Body of pancreas (tissue), 4 donors: Measurements from ENCODE around the gene RIMBP2. TPM values are rescaled to one million over a fixed set of nuclear protein-coding genes. Genes with fewer than 3 reads are reported as not detected.

ENCODE experiments used
- ATAC-seq: fragments of 150-250 bp; one replicate; pipeline ENCODE4 v1.9.1; 2016
- DNase-seq, 4 donors: peaks; one replicate each; pipeline ENCODE4 v3.0.0-alpha.2; 2019
- H3K27ac ChIP-seq, 4 donors: fragments of 200-600 bp; sonication (generic); 1 replicate in 3 of 4; 2 replicates in 1 of 4; pipeline versions ENCODE4 v1.5.1 to v1.6.1; 2016 to 2019; ENCODE audit warnings: mild to moderate bottlenecking in 1 of 4, mixed read lengths in 1 of 4, moderate library complexity in 1 of 4
- H3K27me3 ChIP-seq, 2 donors: fragments of 200-600 bp; sonication (generic); one replicate each; pipeline ENCODE4 v1.6.0; 2016; ENCODE audit warnings: mild to moderate bottlenecking in 1 of 2
- H3K36me3 ChIP-seq, 2 donors: fragments of 200-600 bp; sonication (generic); replicated peaks in 1 of 2; 2 replicates each; pipeline ENCODE4 v1.5.1; 2016; ENCODE audit warnings: low read depth in 2 of 2; ENCODE audit not compliant: insufficient read depth in 1 of 2
- H3K4me1 ChIP-seq: fragments of 200-600 bp; sonication (generic); one replicate; pipeline ENCODE4 v1.6.0; 2016
- H3K4me3 ChIP-seq, 2 donors: fragments of 200-600 bp; sonication (generic); 1 replicate in 1 of 2; 2 replicates in 1 of 2; pipeline ENCODE4 v1.5.1; 2016 to 2019
- H3K9me3 ChIP-seq, 3 donors: fragments of 200-600 bp; sonication (generic); 1 replicate in 2 of 3; 2 replicates in 1 of 3; pipeline ENCODE4 v1.5.1; 2016
- POLR2A ChIP-seq, 3 donors: fragments of 450-650 bp; IDR thresholded peaks; one replicate each; pipeline ENCODE4 v1.6.1; 2016; ENCODE audit warnings: antibody characterized with exemption in 3 of 3, mild to moderate bottlenecking in 2 of 3
- WGBS, 2 donors: methylation state at CpG; one replicate each; pipeline ENCODE4 v1.1.5; 2017; 5-methylcytosine and 5-hydroxymethylcytosine counted together
- intact Hi-C: fragments of 100-400 bp; cut with DNase I; formaldehyde crosslinking; loops from one replicate; pipeline ENCODE4 v1.15.1; 2023
- total RNA-seq, 2 donors: library from RNA; depleted of rRNA; stranded (reverse); fragments of >200 nt; gene quantifications; one replicate each; pipeline ENCODE4 v1.1.0, GENCODE V29; 2016
- TF ChIP-seq, protein P1 (sequence below), 7 experiments: fragments of 450-650 bp in 4 of 7; fragments of 200-600 bp in 3 of 7; sonication (generic) in 3 of 7; IDR thresholded peaks; one replicate each; pipeline ENCODE4 v1.5.1; 2016 to 2019; ENCODE audit warnings: antibody characterized with exemption in 7 of 7

Gene RIMBP2
- total RNA-seq, 2 donors from 2014 or later, result 7.3 to 27.4 TPM

DNA sequence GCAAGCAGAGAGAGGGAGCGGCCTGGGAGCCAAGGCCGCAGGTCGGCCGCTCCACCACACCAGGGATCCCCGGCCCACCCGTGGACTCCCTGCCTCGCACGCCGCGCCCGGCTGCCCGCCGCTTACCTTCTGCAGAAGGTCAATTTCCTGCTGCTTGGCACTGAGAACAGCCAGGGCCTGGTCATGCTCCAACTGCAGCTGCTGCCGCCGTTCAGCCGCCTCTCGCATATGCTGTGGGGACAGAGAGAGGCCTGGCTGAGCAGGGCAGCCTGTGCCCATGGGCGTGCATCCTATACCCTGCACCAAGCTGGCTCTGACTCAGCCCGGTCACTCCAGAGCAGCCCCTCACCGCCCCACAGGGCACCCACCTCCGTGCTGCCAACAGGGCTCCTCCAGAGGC is 237.3 kb downstream of the RIMBP2 start:
- ATAC-seq (no peak), DNase-seq (no peak)
- H3K27me3 ChIP-seq, result no peaks in the 10 kb centered on the region

DNA sequence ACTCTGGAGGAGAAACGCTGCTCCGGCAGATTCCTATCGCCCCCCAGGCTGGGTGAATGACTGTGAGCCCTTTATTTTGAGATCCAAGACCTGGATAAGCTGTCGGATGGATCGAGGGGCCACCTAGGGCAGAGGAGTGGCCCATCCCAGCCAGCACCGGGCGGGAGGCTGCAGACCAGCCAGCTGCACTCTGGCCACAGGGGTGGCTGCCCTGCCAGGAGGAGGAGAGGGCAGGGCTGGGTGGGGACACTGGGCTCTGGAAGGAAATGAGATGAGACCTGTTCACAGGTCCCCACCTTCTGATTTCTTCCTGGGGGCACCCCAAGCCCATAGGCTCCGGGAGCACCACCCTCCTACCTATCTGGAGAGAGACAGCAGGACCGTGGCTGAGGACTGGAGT is 238.4 kb downstream of the RIMBP2 start:
- DNase-seq, result no peak
- intact Hi-C loops, result no loop called here
- Histone ChIP-seq H3K27me3 (no peaks in the 10 kb centered on the region), H3K9me3 (no peaks in the 10 kb centered on the region), H3K4me1 (no peaks in the 10 kb centered on the region), H3K27ac (no peak overlapping the region), H3K36me3 (no peaks in the 10 kb centered on the region), H3K4me3 (no peak overlapping the region)
- WGBS, 2 donors, result 36 to 40% methylated on average over 3 to 8 of the region's 9 CpGs
- no peak for TF ChIP-seq POLR2A (IDR thresholded peaks at IDR 0.05)
- TF ChIP-seq, protein P1, sequence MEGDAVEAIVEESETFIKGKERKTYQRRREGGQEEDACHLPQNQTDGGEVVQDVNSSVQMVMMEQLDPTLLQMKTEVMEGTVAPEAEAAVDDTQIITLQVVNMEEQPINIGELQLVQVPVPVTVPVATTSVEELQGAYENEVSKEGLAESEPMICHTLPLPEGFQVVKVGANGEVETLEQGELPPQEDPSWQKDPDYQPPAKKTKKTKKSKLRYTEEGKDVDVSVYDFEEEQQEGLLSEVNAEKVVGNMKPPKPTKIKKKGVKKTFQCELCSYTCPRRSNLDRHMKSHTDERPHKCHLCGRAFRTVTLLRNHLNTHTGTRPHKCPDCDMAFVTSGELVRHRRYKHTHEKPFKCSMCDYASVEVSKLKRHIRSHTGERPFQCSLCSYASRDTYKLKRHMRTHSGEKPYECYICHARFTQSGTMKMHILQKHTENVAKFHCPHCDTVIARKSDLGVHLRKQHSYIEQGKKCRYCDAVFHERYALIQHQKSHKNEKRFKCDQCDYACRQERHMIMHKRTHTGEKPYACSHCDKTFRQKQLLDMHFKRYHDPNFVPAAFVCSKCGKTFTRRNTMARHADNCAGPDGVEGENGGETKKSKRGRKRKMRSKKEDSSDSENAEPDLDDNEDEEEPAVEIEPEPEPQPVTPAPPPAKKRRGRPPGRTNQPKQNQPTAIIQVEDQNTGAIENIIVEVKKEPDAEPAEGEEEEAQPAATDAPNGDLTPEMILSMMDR (IDR thresholded peaks at IDR 0.05), result no peak
- ATAC-seq, result no peak

More for the DNA sequence above, 237.3 kb downstream of the RIMBP2 start:
- intact Hi-C loops, result no loop called here
- WGBS, 2 donors, result 66 to 78% methylated on average over 21 of the region's 21 CpGs
- H3K27ac ChIP-seq, result no peak overlapping the region
- H3K4me3 ChIP-seq, result no peak overlapping the region
- no peaks in the 10 kb centered on the region for H3K9me3 ChIP-seq
- no peaks in the 10 kb centered on the region for H3K36me3 ChIP-seq
- TF ChIP-seq, protein P1 (IDR thresholded peaks at IDR 0.05), result no peak
- no peak for TF ChIP-seq POLR2A (IDR thresholded peaks at IDR 0.05)
- no peaks in the 10 kb centered on the region for H3K4me1 ChIP-seq

DNA sequence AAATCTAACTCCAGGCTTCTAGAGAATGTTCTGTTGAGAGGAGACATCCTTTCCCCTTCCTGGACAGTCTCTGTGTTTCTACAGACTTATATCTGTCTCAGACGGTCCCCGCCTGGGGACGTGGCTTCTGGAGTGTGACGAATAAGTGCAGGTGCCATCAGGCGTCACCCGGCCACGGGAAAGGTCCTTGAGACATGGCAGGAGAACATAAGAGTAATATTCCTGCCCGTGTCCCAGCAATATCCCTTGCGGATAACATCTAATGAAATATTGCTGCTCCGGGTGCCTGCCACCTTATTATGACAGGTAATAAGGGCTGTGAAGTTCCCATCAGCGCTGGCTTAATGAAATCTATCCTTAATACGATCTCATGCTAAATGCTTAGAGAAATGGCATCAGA is 238.8 kb downstream of the RIMBP2 start:
- ATAC-seq, result no peak
- no peaks in the 10 kb centered on the region for H3K4me1 ChIP-seq
- WGBS, 2 donors, result 41 to 45% methylated on average over 12 of the region's 12 CpGs

DNA sequence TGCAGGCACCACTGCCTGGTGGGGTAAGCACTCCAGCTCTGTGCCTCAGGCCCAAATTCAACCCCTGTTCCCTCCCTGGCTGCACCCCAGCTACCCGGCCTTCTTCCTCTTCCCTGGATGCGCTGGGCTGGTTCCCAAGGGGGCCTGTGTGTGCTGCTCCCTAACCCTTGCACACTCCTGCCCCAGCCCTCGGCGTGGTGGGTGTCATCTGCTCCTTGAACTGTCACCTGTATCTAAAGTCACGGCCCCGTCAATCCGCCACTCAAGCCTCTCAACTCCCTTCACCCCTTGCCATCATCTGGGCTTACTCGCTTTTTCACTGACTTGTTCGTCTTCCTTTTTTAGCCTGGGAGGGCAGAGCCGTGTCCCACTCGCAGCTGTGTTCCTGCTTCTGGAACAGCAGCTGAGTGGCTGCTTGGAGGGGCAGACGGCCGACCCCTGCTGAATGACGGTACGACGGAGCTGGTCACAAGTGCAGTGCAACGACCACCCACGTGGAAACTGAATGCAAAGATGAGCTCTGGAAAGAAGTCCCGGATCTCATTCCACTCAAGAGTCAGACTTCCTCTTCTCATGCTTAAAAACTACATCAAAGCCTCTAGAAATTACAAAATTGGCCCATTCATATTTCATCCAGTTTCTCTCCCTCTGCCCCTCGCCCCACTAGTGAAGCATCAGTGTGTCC is 239.5 kb downstream of the RIMBP2 start:
- ATAC-seq (no peak), DNase-seq (no peak)
- no peaks in the 10 kb centered on the region for H3K9me3 ChIP-seq
- H3K36me3 ChIP-seq, result no peaks in the 10 kb centered on the region
- no peaks in the 10 kb centered on the region for H3K4me1 ChIP-seq
- TF ChIP-seq, protein P1 (IDR thresholded peaks at IDR 0.05), result no peak
- no peak for TF ChIP-seq POLR2A (IDR thresholded peaks at IDR 0.05)
- intact Hi-C loops, result no loop called here
- H3K27me3 ChIP-seq, result no peaks in the 10 kb centered on the region
- WGBS, 2 donors, result 41 to 46% methylated on average over 18 to 20 of the region's 20 CpGs
- no peak overlapping the region for H3K27ac ChIP-seq
- no peak overlapping the region for H3K4me3 ChIP-seq

More for the DNA sequence above, 238.8 kb downstream of the RIMBP2 start:
- DNase-seq, result no peak
- intact Hi-C loops, result no loop called here
- Histone ChIP-seq H3K4me3 (no peak overlapping the region), H3K27me3 (no peaks in the 10 kb centered on the region), H3K9me3 (no peaks in the 10 kb centered on the region), H3K36me3 (no peaks in the 10 kb centered on the region), H3K27ac (no peak overlapping the region)
- TF ChIP-seq, protein P1 (IDR thresholded peaks at IDR 0.05), result no peak
- no peak for TF ChIP-seq POLR2A (IDR thresholded peaks at IDR 0.05)
